Activated CD8-positive, alpha-beta T cell treated with anti-CD3 and anti-CD28 coated beads for 36 hours (primary cell): ENCODE data around the gene THRB. TPM values are rescaled to one million over a fixed set of nuclear protein-coding genes. Genes with fewer than 3 reads are reported as not detected.

Source experiments
- ATAC-seq: fragments of 200-7000 bp; cut with Tn5 transposase; one replicate; pipeline ENCODE4 v1.10.0; 2021; ENCODE audit warnings: mild to moderate bottlenecking, moderate library complexity
- CTCF ChIA-PET: fragments of 350-600 bp; sonication (Branson Sonifier 250); formaldehyde crosslinking; loops from one replicate; lab custom pipeline; 2021; ENCODE audit warnings: antibody characterized with exemption; lab: Charles Lee
- POLR2A ChIA-PET: fragments of 350-600 bp; sonication (Branson Sonifier 250); formaldehyde crosslinking; loops from one replicate; lab custom pipeline; 2021; ENCODE audit warnings: antibody characterized with exemption; lab: Charles Lee
- DNase-seq: peaks from one replicate; pipeline ENCODE4 v3.0.0-alpha.2; 2020
- H3K27ac Mint-ChIP-seq: one replicate; pipeline ENCODE4 v1.8.0; 2021; ENCODE audit warnings: mild to moderate bottlenecking, mixed read lengths
- H3K27me3 Mint-ChIP-seq: one replicate; pipeline ENCODE4 v1.8.0; 2021; ENCODE audit warnings: mixed read lengths
- H3K36me3 Mint-ChIP-seq: one replicate; pipeline ENCODE4 v1.8.0; 2021; ENCODE audit warnings: low read depth, mixed read lengths
- H3K4me1 Mint-ChIP-seq: one replicate; pipeline ENCODE4 v1.8.0; 2021; ENCODE audit warnings: low read depth, mixed read lengths
- H3K4me3 Mint-ChIP-seq: one replicate; pipeline ENCODE4 v1.8.0; 2021; ENCODE audit warnings: mild to moderate bottlenecking, moderate library complexity, mixed read lengths
- H3K9me3 Mint-ChIP-seq: one replicate; pipeline ENCODE4 v1.8.0; 2021; ENCODE audit warnings: mixed read lengths
- intact Hi-C: fragments of 100-400 bp; cut with micrococcal nuclease; formaldehyde crosslinking; loops from one replicate; pipeline ENCODE4 v1.10.0; 2022
- total RNA-seq, 2 experiments: library from RNA; stranded (reverse); gene quantifications; one replicate each; pipeline ENCODE4 v1.2.3, GENCODE V29; 2021
- TF ChIP-seq, protein P1 (sequence below): fragments of 200-600 bp; IDR thresholded peaks from one replicate; pipeline ENCODE4 v1.8.0; 2022; ENCODE audit warnings: antibody characterized with exemption, mild to moderate bottlenecking

THRB gene
- total RNA-seq, 2 experiments from 2014 or later = not detected

DNA sequence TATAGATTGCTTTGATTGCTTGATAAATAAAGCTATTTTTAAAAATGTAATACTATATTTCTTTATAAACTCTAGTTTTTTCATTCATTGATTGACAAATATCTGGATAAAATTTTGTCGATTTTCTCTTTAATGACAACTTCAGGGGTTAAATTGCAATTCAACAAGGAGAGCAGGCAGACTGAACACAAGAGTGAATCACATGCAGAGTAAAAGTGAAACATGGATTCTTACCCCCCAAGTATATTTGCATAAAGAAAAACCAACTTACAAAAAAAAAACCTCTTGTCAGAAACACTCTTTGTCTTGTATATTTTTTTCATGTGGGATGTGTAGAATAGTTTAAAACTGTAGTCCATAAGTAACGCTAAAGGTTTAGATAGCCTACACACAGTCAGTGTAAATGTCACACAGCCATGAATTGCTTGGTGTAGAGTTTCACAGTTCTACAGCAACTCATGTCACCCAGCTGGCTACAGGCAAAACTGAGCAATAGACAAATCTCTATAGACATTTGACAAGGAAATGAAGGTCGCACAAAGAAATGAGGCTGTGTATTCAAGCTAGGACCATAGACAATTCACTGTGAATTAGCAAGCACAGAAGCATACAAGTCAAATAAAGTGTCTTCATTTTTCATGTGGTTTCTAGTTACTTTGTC is 141.6 kb downstream of the THRB start:
- ATAC-seq (no peak), DNase-seq (no peak)
- ChIA-PET POLR2A (no interaction called here), CTCF (no interaction called here)
- H3K36me3 Mint-ChIP-seq = no peaks in the 10 kb centered on the region
- TF ChIP-seq, protein P1, sequence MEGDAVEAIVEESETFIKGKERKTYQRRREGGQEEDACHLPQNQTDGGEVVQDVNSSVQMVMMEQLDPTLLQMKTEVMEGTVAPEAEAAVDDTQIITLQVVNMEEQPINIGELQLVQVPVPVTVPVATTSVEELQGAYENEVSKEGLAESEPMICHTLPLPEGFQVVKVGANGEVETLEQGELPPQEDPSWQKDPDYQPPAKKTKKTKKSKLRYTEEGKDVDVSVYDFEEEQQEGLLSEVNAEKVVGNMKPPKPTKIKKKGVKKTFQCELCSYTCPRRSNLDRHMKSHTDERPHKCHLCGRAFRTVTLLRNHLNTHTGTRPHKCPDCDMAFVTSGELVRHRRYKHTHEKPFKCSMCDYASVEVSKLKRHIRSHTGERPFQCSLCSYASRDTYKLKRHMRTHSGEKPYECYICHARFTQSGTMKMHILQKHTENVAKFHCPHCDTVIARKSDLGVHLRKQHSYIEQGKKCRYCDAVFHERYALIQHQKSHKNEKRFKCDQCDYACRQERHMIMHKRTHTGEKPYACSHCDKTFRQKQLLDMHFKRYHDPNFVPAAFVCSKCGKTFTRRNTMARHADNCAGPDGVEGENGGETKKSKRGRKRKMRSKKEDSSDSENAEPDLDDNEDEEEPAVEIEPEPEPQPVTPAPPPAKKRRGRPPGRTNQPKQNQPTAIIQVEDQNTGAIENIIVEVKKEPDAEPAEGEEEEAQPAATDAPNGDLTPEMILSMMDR = no peak
- no peak overlapping the region for H3K4me3 Mint-ChIP-seq
- no peaks in the 10 kb centered on the region for H3K27me3 Mint-ChIP-seq
- H3K27ac Mint-ChIP-seq = no peak overlapping the region
- intact Hi-C loops = no loop called here
- H3K4me1 Mint-ChIP-seq = no peaks in the 10 kb centered on the region
- H3K9me3 Mint-ChIP-seq = no peaks in the 10 kb centered on the region

DNA sequence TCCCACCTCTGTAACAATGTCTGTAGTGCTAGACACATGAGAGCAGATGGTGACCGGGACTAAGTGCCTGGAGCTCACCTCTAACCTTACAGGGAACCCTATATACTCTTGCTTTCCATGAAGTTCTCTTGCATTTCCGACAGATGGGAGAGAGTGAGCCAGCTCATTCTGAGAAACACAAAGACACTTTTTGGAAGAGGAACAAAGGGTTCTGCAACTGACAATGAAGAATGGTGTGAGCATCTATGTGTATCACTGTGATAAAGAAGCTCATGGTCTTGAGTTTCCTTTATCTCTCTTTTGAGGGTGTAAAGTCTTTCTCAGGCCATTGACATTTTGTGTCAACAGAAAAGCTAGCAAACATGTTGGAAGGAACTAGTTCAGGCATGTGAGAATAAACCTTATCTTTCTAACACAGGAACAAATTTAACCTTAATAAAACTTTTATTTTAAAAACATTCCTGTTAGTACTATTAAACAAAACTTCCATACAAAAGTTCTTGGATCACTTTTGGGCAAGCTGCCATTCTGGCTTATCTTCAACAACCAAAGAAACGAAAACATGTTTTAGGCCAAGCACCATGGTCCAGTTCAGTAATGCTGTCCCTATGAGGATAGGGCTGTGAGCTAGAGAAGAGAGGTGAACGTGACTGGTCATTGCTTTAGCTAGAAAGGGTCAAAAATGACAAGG is 142.7 kb downstream of the THRB start:
- no peak overlapping the region for H3K4me3 Mint-ChIP-seq
- intact Hi-C loops = no loop called here
- H3K27me3 Mint-ChIP-seq = no peaks in the 10 kb centered on the region
- ChIA-PET POLR2A (no interaction called here), CTCF (no interaction called here)
- no peaks in the 10 kb centered on the region for H3K36me3 Mint-ChIP-seq
- H3K4me1 Mint-ChIP-seq = no peaks in the 10 kb centered on the region
- ATAC-seq (no peak), DNase-seq (no peak)
- H3K9me3 Mint-ChIP-seq = no peaks in the 10 kb centered on the region
- TF ChIP-seq, protein P1 = no peak
- no peak overlapping the region for H3K27ac Mint-ChIP-seq

DNA sequence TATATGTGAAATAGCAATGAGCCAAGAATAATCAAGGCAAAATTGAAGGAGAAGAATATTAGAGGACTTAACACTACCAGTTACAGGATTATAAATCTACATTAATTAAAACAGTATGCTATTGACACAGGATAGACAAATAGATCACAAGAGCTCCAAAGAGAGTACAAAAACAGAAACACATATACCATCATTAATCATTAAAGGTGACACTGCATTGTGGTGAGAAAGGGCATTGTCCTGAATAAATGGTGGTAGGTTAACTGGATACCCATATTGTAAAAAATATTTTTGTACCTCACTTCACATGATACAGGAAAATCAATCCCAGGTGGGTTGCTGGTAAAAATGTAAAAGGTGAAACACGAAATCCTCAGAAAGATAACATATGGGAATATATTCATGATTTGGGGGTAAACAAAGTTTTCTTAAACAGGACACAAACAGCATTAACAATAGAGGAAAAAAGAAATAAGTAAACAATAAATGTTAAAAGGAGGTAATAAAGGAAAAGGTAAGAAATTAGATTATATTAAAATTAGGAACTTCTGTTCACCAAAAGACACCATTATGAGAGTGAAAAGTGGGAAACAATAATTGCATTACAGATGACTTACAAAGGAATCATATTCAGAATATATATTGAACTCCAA is 145.2 kb downstream of the THRB start:
- no peak overlapping the region for H3K4me3 Mint-ChIP-seq
- TF ChIP-seq, protein P1 = no peak
- intact Hi-C loops = no loop called here
- H3K27me3 Mint-ChIP-seq = no peaks in the 10 kb centered on the region
- ATAC-seq (no peak), DNase-seq (no peak)
- no peaks in the 10 kb centered on the region for H3K4me1 Mint-ChIP-seq
- H3K27ac Mint-ChIP-seq = no peak overlapping the region
- ChIA-PET CTCF (no interaction called here), POLR2A (no interaction called here)
- no peaks in the 10 kb centered on the region for H3K36me3 Mint-ChIP-seq
- H3K9me3 Mint-ChIP-seq = no peaks in the 10 kb centered on the region

- no peak overlapping the region for H3K4me3 Mint-ChIP-seq
- POLR2A ChIA-PET = no interaction called here
- no peaks in the 10 kb centered on the region for H3K36me3 Mint-ChIP-seq
- intact Hi-C loops = no loop called here
- no peaks in the 10 kb centered on the region for H3K9me3 Mint-ChIP-seq
- TF ChIP-seq, protein P1 = no peak
- no peak overlapping the region for H3K27ac Mint-ChIP-seq
- CTCF ChIA-PET = no interaction called here
- no peaks in the 10 kb centered on the region for H3K4me1 Mint-ChIP-seq
- no peak for DNase-seq
- no peaks in the 10 kb centered on the region for H3K27me3 Mint-ChIP-seq
- no peak for ATAC-seq
Measured at GRCh38 chr3:24348348-24348747, 146.3 kb downstream of the THRB start.

DNA sequence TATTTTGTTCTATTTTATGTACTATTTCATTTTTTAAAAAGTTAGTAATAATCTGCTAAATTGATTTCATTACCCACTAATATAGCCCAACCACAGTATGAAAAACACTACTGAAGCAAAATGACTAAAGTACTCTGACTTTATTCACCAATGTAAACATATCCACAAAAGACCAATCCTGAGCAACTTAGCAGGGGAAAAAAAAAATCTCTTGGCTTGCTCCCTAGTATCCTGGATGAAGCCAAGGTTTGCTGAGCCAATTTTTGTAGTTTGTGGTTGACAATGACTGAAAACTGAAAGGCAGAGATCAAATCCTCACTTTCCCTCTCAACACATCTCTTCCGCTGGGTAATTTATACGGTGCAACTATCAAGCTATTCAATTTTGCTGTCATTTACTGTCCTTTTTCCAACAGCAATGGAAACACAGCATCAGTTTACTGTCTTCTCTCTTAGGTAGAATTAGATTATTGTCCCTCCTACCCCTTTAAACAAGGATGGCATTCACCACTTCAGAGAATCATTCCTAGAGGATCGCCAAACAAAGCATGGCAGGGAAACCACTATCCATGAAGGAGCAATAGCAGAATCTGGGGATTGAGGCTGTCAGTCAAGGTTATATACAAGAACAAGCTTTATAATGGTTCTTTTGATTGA is 149.7 kb downstream of the THRB start:
- POLR2A ChIA-PET = no interaction called here
- ATAC-seq = no peak

More for the DNA sequence above, 149.7 kb downstream of the THRB start:
- no peak for DNase-seq
- H3K27me3 Mint-ChIP-seq = no peaks in the 10 kb centered on the region
- TF ChIP-seq, protein P1 = no peak
- H3K36me3 Mint-ChIP-seq = no peaks in the 10 kb centered on the region
- no peaks in the 10 kb centered on the region for H3K4me1 Mint-ChIP-seq
- no peak overlapping the region for H3K4me3 Mint-ChIP-seq
- no peak overlapping the region for H3K27ac Mint-ChIP-seq
- no peaks in the 10 kb centered on the region for H3K9me3 Mint-ChIP-seq
- intact Hi-C loops = no loop called here
- CTCF ChIA-PET = no interaction called here
